HL-60 (cell line): Measurements from ENCODE around the gene LYRM9.
"Not testable (repeated sequence)": the region's sequence is repeated elsewhere in the genome, so short reads cannot be mapped to it uniquely, and the experiment has no call there.

Experiments
- DNase-seq, 2 experiments: peaks; one replicate each; pipeline ENCODE4 v3.0.0-alpha.2; 2010 to 2020; ENCODE audit warnings: low read depth in 1 of 2, low spot score in 1 of 2
- H3K27ac ChIP-seq: fragments of 250-450 bp; sonication (Bioruptor Pico); replicated peaks from 2 replicates; pipeline ENCODE4 v1.5.1; 2020; ENCODE audit warnings: mild to moderate bottlenecking, moderate library complexity
- H3K27me3 ChIP-seq: fragments of 250-450 bp; sonication (Bioruptor Pico); 2 replicates; pipeline ENCODE4 v1.5.1; 2021; ENCODE audit warnings: mild to moderate bottlenecking, moderate library complexity; ENCODE audit not compliant: insufficient read depth, poor library complexity, severe bottlenecking
- H3K4me3 ChIP-seq: replicated peaks from 2 replicates; pipeline ENCODE4 v1.5.1; 2011; ENCODE audit warnings: mild to moderate bottlenecking, control low read depth, low read length; ENCODE audit not compliant: insufficient read depth
- GABPA ChIP-seq: IDR thresholded peaks from 2 replicates; pipeline ENCODE4 v1.6.1; 2012; ENCODE audit warnings: low read depth
- POLR2AphosphoS5 ChIP-seq: IDR thresholded peaks from 2 replicates; pipeline ENCODE4 v1.6.1; 2012; ENCODE audit warnings: low read depth
- SPI1 ChIP-seq: IDR thresholded peaks from 2 replicates; pipeline ENCODE4 v1.6.1; 2012; ENCODE audit warnings: low read depth, mild to moderate bottlenecking, borderline replicate concordance
- TF ChIP-seq, protein P1 (sequence below): IDR thresholded peaks from 2 replicates; pipeline ENCODE4 v1.6.1; 2012; ENCODE audit warnings: low read depth; ENCODE audit not compliant: insufficient replicate concordance
- TF ChIP-seq, protein P2 (sequence below): IDR thresholded peaks from one replicate; pipeline ENCODE4 v1.5.1; 2011; ENCODE audit warnings: low read length, control low read depth, inconsistent platforms; ENCODE audit not compliant: insufficient read depth

Gene LYRM9

DNA sequence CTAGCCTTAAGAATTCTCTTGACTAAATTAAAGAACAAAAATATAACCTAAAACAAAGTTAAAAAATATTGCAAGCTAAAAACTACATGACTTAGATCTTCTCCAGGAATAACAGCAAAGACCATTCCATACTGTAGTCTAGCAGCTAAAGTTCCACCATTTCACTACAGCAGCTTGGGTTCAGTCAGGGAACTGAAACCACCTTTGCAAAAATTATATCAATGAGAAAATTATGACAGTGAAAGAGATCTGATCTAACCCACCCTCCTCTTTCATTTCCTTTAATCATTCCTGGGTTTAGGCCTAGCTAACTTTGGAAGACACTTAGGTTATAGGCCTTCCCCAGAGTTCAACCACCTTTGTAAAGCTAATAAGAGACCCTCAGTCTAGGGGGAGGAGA lies 56.5 kb downstream of the LYRM9 start:
- DNase-seq, result no peak
- Histone ChIP-seq H3K4me3 (no peak overlapping the region), H3K27me3 (no peaks in the 10 kb centered on the region), H3K27ac (no peak overlapping the region)
- TF ChIP-seq GABPA (no peak), SPI1 (no peak), POLR2AphosphoS5 (no peak)
- TF ChIP-seq, protein P1, sequence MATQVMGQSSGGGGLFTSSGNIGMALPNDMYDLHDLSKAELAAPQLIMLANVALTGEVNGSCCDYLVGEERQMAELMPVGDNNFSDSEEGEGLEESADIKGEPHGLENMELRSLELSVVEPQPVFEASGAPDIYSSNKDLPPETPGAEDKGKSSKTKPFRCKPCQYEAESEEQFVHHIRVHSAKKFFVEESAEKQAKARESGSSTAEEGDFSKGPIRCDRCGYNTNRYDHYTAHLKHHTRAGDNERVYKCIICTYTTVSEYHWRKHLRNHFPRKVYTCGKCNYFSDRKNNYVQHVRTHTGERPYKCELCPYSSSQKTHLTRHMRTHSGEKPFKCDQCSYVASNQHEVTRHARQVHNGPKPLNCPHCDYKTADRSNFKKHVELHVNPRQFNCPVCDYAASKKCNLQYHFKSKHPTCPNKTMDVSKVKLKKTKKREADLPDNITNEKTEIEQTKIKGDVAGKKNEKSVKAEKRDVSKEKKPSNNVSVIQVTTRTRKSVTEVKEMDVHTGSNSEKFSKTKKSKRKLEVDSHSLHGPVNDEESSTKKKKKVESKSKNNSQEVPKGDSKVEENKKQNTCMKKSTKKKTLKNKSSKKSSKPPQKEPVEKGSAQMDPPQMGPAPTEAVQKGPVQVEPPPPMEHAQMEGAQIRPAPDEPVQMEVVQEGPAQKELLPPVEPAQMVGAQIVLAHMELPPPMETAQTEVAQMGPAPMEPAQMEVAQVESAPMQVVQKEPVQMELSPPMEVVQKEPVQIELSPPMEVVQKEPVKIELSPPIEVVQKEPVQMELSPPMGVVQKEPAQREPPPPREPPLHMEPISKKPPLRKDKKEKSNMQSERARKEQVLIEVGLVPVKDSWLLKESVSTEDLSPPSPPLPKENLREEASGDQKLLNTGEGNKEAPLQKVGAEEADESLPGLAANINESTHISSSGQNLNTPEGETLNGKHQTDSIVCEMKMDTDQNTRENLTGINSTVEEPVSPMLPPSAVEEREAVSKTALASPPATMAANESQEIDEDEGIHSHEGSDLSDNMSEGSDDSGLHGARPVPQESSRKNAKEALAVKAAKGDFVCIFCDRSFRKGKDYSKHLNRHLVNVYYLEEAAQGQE, result no peak
- TF ChIP-seq, protein P2, sequence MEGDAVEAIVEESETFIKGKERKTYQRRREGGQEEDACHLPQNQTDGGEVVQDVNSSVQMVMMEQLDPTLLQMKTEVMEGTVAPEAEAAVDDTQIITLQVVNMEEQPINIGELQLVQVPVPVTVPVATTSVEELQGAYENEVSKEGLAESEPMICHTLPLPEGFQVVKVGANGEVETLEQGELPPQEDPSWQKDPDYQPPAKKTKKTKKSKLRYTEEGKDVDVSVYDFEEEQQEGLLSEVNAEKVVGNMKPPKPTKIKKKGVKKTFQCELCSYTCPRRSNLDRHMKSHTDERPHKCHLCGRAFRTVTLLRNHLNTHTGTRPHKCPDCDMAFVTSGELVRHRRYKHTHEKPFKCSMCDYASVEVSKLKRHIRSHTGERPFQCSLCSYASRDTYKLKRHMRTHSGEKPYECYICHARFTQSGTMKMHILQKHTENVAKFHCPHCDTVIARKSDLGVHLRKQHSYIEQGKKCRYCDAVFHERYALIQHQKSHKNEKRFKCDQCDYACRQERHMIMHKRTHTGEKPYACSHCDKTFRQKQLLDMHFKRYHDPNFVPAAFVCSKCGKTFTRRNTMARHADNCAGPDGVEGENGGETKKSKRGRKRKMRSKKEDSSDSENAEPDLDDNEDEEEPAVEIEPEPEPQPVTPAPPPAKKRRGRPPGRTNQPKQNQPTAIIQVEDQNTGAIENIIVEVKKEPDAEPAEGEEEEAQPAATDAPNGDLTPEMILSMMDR, result no peak

DNA sequence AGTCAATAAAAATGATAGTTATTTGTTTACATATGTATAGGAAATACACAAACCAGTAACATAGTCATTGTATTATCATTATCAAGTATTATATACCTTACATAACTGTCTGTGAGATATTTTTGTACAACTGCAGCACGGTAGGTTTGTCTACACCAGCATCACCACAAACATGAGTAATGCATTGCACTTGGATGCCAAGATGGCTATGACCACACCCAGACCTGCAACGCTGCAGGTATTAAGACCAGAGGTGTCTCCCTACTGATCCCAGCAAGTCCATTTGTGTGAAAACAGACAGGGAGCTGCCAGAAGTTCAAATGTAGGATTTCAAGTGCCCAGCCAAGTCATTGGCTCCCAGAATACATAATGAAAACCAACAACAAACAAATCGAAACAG lies 58.6 kb downstream of the LYRM9 start:
- no peaks in the 10 kb centered on the region for H3K27me3 ChIP-seq
- TF ChIP-seq SPI1 (no peak), GABPA (no peak), POLR2AphosphoS5 (no peak)
- TF ChIP-seq, protein P2, result no peak
- TF ChIP-seq, protein P1, result no peak
- no peak for DNase-seq
- no peak overlapping the region for H3K4me3 ChIP-seq
- H3K27ac ChIP-seq, result no peak overlapping the region

DNA sequence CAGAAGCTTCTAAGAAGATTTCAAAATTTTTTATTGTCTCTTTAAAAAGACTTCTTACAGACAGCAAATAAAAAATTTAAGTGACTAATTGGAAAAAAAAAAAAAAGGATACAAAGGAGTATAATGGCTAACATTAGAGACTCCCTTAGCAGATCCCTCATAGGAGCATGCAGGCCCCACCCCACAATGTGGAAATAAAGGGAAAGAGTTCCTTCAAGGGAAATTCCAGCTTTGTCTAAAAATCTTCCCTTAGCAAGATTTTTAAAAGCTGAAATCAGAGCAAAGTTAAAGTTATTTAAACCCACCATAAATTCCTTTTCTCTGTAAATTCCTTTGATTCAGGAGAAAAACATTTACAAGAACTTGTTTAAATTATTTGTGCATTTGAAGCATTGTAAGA lies 60.3 kb downstream of the LYRM9 start:
- DNase-seq, result no peak
- H3K27ac ChIP-seq, result no peak overlapping the region
- H3K27me3 ChIP-seq, result no peaks in the 10 kb centered on the region
- no peak overlapping the region for H3K4me3 ChIP-seq
- TF ChIP-seq POLR2AphosphoS5, result no peak
- TF ChIP-seq SPI1, result no peak
- TF ChIP-seq, protein P2, result no peak
- TF ChIP-seq, protein P1, result no peak
- TF ChIP-seq GABPA, result no peak

DNA sequence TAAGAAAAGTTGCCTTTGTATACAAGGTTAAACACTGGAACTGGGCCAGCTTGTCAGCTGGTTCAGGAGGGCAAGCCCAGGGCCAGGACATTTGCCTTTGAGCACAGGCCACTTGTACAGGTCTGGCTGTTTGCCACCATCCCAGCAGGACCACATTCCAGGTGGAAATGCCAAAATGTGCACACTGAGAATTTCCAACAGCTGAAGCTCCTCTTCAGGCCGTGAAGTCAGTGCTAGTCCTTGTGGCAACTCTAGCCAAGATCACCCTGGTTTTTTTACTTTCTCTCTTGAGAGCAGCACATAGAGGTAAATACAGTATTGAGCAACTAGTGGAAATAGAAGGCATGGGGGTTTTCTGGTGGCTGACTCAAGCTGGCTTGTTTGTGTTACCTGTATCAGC lies 63.3 kb downstream of the LYRM9 start:
- H3K27me3 ChIP-seq, result not testable (repeated sequence)

DNA sequence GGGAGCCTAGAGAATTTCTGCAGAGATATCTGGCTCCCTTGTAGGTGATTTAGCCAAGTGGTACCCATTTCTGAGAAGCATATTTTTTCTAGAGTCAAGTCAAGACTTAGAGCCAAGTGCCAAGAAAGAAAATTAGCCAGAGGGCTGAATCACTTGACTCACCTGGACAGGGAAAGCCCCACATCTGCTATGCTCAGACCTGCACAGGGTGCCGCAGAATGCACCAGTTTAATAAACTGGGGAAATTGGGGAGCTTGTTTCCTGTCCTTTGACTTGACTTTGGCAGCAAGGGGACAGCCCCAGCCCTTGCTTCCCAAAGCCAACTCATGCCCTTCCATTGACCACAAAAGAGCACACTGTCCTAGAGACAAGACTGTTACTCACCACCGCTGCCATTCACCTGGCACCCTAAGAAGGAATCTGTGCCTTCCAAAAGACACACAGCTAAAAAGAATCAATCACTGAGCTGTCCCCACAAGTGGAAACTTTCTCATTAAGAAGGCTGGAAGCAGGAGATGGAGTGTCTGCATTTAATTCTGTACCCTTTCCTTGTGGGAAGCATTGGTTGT lies 63.9 kb downstream of the LYRM9 start:
- H3K4me3 ChIP-seq, H3K27ac ChIP-seq, DNase-seq, H3K27me3 ChIP-seq: not testable (repeated sequence)

More for the DNA sequence above, 63.3 kb downstream of the LYRM9 start:
- H3K27ac ChIP-seq, H3K4me3 ChIP-seq, DNase-seq: not testable (repeated sequence)
